SK-N-SH treated with all-trans-retinoic acid at 6 μM for 48 hours (cell line): Measurements from ENCODE around the gene PFKFB1.

ENCODE experiments used
- ARNTL ChIP-seq: fragments of 450-650 bp; formaldehyde crosslinking; IDR thresholded peaks from 2 replicates; pipeline ENCODE4 v1.5.0; 2020; ENCODE audit warnings: low read depth, mild to moderate bottlenecking, moderate library complexity, borderline replicate concordance
- GLIS3 ChIP-seq: fragments of 250-450 bp; sonication (Bioruptor Pico); IDR thresholded peaks from 2 replicates; pipeline ENCODE4 v1.5.0; 2020; ENCODE audit warnings: mild to moderate bottlenecking, moderate library complexity
- RARB ChIP-seq: fragments of 250-450 bp; sonication (Bioruptor Pico); IDR thresholded peaks from 2 replicates; pipeline ENCODE4 v1.8.0; 2021; ENCODE audit warnings: mild to moderate bottlenecking, moderate library complexity
- ZFP3 ChIP-seq: fragments of 250-450 bp; sonication (Bioruptor Pico); IDR thresholded peaks from 2 replicates; pipeline ENCODE4 v1.5.0; 2020; ENCODE audit warnings: mild to moderate bottlenecking, moderate library complexity
- ZFP30 ChIP-seq: fragments of 450-650 bp; formaldehyde crosslinking; IDR thresholded peaks from 2 replicates; pipeline ENCODE4 v1.5.0; 2022; ENCODE audit warnings: mild to moderate bottlenecking, moderate library complexity
- ZNF70 ChIP-seq: fragments of 450-650 bp; formaldehyde crosslinking; IDR thresholded peaks from 2 replicates; pipeline ENCODE4 v1.5.0; 2020; ENCODE audit warnings: mild to moderate bottlenecking, moderate library complexity
- TF ChIP-seq, protein P1 (sequence below): fragments of 250-450 bp; sonication (Bioruptor Pico); IDR thresholded peaks from 2 replicates; pipeline ENCODE4 v1.5.1; 2021; ENCODE audit warnings: mild to moderate bottlenecking, moderate library complexity
- TF ChIP-seq, protein P2 (sequence below): fragments of 250-450 bp; sonication (Bioruptor Pico); IDR thresholded peaks from 2 replicates; pipeline ENCODE4 v1.8.0; 2021; ENCODE audit warnings: low read depth, mild to moderate bottlenecking, moderate library complexity, borderline replicate concordance
- TF ChIP-seq, protein P3 (sequence below): fragments of 250-450 bp; sonication (Bioruptor Pico); IDR thresholded peaks from 2 replicates; pipeline ENCODE4 v1.5.1; 2020; ENCODE audit warnings: low read depth, mild to moderate bottlenecking, moderate library complexity

DNA sequence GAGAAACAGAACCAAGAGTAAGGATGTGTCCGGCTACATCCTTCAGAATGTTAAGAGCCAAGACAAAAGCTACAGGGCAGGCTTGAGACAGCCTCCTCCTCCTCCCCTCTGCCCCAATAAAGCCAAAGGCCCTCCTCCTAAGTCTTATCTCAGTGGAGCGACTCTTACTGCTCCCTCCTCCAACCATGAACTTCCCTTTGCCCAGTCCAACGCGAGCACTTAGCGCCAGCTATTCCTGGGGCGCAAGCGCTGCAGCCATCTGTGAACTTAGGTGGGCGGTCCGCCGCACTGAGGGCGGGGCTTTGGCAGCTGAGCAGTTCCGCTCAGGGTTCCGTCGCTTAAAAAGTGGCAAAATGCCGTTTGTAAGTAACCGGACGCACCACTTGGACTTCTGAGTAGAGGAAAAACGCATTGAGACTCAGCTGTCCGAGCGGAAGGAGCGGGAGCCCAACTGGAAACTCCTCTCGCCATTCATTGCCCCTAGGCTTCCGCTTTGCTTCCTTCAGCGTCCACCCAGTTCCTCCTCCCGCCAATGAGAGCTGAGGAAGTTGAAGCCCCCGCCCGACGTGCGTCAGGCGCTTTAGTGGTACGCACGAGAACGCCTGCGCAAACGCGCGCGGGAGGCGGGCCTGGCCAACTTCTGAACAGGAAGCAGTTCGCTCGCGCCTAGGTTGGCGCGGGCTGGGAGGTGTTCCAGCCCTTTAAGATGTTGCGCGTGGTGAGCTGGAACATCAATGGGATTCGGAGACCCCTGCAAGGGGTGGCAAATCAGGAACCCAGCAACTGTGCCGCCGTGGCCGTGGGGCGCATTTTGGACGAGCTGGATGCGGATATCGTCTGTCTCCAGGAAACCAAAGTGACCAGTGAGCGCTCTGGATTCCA is 6.0 kb upstream of the PFKFB1 start, which contains the start of gene APEX2:
- TF ChIP-seq RARB (CRISPR knock-in tag) (no peak), ZFP3 (no peak), GLIS3 (CRISPR knock-in tag) (no peak), ARNTL (CRISPR knock-in tag) (no peak), ZNF70 (no peak), ZFP30 (CRISPR knock-in tag) (no peak)
- TF ChIP-seq, protein P1, sequence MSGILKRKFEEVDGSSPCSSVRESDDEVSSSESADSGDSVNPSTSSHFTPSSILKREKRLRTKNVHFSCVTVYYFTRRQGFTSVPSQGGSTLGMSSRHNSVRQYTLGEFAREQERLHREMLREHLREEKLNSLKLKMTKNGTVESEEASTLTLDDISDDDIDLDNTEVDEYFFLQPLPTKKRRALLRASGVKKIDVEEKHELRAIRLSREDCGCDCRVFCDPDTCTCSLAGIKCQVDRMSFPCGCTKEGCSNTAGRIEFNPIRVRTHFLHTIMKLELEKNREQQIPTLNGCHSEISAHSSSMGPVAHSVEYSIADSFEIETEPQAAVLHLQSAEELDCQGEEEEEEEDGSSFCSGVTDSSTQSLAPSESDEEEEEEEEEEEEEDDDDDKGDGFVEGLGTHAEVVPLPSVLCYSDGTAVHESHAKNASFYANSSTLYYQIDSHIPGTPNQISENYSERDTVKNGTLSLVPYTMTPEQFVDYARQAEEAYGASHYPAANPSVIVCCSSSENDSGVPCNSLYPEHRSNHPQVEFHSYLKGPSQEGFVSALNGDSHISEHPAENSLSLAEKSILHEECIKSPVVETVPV (CRISPR knock-in tag): no peak
- TF ChIP-seq, protein P2, sequence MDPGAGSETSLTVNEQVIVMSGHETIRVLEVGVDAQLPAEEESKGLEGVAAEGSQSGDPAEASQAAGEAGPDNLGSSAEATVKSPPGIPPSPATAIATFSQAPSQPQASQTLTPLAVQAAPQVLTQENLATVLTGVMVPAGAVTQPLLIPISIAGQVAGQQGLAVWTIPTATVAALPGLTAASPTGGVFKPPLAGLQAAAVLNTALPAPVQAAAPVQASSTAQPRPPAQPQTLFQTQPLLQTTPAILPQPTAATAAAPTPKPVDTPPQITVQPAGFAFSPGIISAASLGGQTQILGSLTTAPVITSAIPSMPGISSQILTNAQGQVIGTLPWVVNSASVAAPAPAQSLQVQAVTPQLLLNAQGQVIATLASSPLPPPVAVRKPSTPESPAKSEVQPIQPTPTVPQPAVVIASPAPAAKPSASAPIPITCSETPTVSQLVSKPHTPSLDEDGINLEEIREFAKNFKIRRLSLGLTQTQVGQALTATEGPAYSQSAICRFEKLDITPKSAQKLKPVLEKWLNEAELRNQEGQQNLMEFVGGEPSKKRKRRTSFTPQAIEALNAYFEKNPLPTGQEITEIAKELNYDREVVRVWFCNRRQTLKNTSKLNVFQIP: no peak
- TF ChIP-seq, protein P3, sequence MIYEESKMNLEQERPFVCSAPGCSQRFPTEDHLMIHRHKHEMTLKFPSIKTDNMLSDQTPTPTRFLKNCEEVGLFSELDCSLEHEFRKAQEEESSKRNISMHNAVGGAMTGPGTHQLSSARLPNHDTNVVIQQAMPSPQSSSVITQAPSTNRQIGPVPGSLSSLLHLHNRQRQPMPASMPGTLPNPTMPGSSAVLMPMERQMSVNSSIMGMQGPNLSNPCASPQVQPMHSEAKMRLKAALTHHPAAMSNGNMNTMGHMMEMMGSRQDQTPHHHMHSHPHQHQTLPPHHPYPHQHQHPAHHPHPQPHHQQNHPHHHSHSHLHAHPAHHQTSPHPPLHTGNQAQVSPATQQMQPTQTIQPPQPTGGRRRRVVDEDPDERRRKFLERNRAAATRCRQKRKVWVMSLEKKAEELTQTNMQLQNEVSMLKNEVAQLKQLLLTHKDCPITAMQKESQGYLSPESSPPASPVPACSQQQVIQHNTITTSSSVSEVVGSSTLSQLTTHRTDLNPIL (CRISPR knock-in tag): no peak
